Fibroblast of lung (primary cell): ENCODE results near the gene NXNL2. TPM values are rescaled to one million over a fixed set of nuclear protein-coding genes. Genes with fewer than 3 reads are reported as not detected.

Source experiments
- DNase-seq, 2 donors: peaks; one replicate each; pipeline versions ENCODE4 v3.0.0 to v3.0.0-alpha.2; 2010; ENCODE audit warnings: low read depth in 2 of 2
- H2AFZ ChIP-seq: 2 replicates; pipeline ENCODE4 v1.5.1; 2012; ENCODE audit warnings: low read length, control low read depth, inconsistent platforms
- H3K27ac ChIP-seq: 2 replicates; pipeline ENCODE4 v1.5.1; 2011; ENCODE audit warnings: low read length, control low read depth; ENCODE audit not compliant: insufficient read depth
- H3K27me3 ChIP-seq: 2 replicates; pipeline ENCODE4 v1.5.1; 2011; ENCODE audit warnings: mild to moderate bottlenecking, low read length; ENCODE audit not compliant: control insufficient read depth, insufficient read depth
- H3K36me3 ChIP-seq: 2 replicates; pipeline ENCODE4 v1.5.1; 2011; ENCODE audit warnings: low read length; ENCODE audit not compliant: control insufficient read depth, insufficient read depth
- H3K4me1 ChIP-seq: 2 replicates; pipeline ENCODE4 v1.5.1; 2011; ENCODE audit warnings: low read length; ENCODE audit not compliant: control insufficient read depth, insufficient read depth; ENCODE audit errors: extremely low read depth
- H3K4me2 ChIP-seq: 2 replicates; pipeline ENCODE4 v1.5.1; 2011; ENCODE audit warnings: low read length, control low read depth; ENCODE audit not compliant: insufficient read depth; ENCODE audit errors: extremely low read depth
- H3K4me3 ChIP-seq, 4 experiments: fragments of 200-600 bp in 1 of 4; sonication (generic) in 1 of 4; replicated peaks in 1 of 4; 2 replicates each; pipeline ENCODE4 v1.5.1; 2011 to 2016; ENCODE audit warnings: low read length in 4 of 4, low read depth in 3 of 4, mild to moderate bottlenecking in 3 of 4, control low read depth in 2 of 4, inconsistent platforms in 1 of 4, mixed read lengths in 1 of 4; ENCODE audit not compliant: insufficient read depth in 1 of 4; ENCODE audit errors: control extremely low read depth in 1 of 4
- H3K79me2 ChIP-seq: 2 replicates; pipeline ENCODE4 v1.5.1; 2012; ENCODE audit warnings: mild to moderate bottlenecking, low read length, inconsistent platforms; ENCODE audit not compliant: control insufficient read depth, insufficient read depth
- H3K9ac ChIP-seq: 2 replicates; pipeline ENCODE4 v1.5.1; 2011; ENCODE audit warnings: mild to moderate bottlenecking, low read length, control low read depth; ENCODE audit not compliant: insufficient read depth
- H3K9me3 ChIP-seq: 2 replicates; pipeline ENCODE4 v1.5.1; 2012; ENCODE audit warnings: low read depth, low read length; ENCODE audit not compliant: control insufficient read depth, insufficient read depth
- H4K20me1 ChIP-seq: 2 replicates; pipeline ENCODE4 v1.5.1; 2011; ENCODE audit warnings: low read length; ENCODE audit not compliant: control insufficient read depth, insufficient read depth; ENCODE audit errors: extremely low read depth
- CTCF ChIP-seq, 2 donors: IDR thresholded peaks in 1 of 2; conservative IDR thresholded peaks in 1 of 2; 1 replicate in 1 of 2; 2 replicates in 1 of 2; pipeline ENCODE4 v1.5.1; 2011 to 2012; ENCODE audit warnings: low read length in 2 of 2, control low read depth in 1 of 2, inconsistent platforms in 1 of 2, low read depth in 1 of 2, mild to moderate bottlenecking in 1 of 2
- EZH2 ChIP-seq: IDR thresholded peaks from 2 replicates; pipeline ENCODE4 v1.5.1; 2012; ENCODE audit warnings: low read length, control low read depth, mild to moderate bottlenecking; ENCODE audit errors: missing control alignments
- polyA plus RNA-seq, 2 donors: library from polyadenylated mRNA; depleted of rRNA in 1 of 2; stranded (reverse) in 1 of 2; unstranded in 1 of 2; fragments of >200 nt; gene quantifications; 2 replicates each; pipeline ENCODE4 v1.2.1, GENCODE V29; 2011 to 2012; ENCODE audit warnings: missing spikeins in 1 of 2
- total RNA-seq: library from RNA; depleted of rRNA; stranded (reverse); fragments of >200 nt; gene quantifications from 2 replicates; pipeline ENCODE4 v1.2.1, GENCODE V29; 2014

Gene NXNL2
- total and polyA plus RNA-seq, 2 donors (not counting 1 experiment from before 2014, with no cell fraction given), result 0.50 to 1.3 TPM

- TF ChIP-seq CTCF (conservative IDR thresholded peaks at IDR 0.05 in 1 of 2, IDR thresholded peaks at IDR 0.05 in 1 of 2; ENCODE audit: low read depth in 1 of 2, low read length in 2 of 2), result no peak
- no peak for TF ChIP-seq EZH2
- H4K20me1 ChIP-seq, result no peaks in the 10 kb centered on the region
- no peaks in the 10 kb centered on the region for H3K36me3 ChIP-seq
- no peak overlapping the region for H3K9ac ChIP-seq
- DNase-seq, result no peak
- no peaks in the 10 kb centered on the region for H3K27me3 ChIP-seq
- H3K4me2 ChIP-seq, result no peak overlapping the region
- no peaks in the 10 kb centered on the region for H3K79me2 ChIP-seq
- H3K4me1 ChIP-seq, result no peaks in the 10 kb centered on the region
- no peak overlapping the region for H3K27ac ChIP-seq
- no peak overlapping the region for H2AFZ ChIP-seq
- H3K9me3 ChIP-seq, result no peaks in the 10 kb centered on the region
- no peak overlapping the region for H3K4me3 ChIP-seq
These were observed 52.2 kb downstream of the NXNL2 start for GRCh38 chr9:88587182-88587581.

GRCh38 chr9:88587885-88588649 lies 53.1 kb downstream of the NXNL2 start:
- Histone ChIP-seq H3K4me3 (no peak overlapping the region), H3K27me3 (no peaks in the 10 kb centered on the region), H3K4me1 (no peaks in the 10 kb centered on the region), H3K4me2 (no peak overlapping the region), H4K20me1 (no peaks in the 10 kb centered on the region), H2AFZ (no peak overlapping the region), H3K9ac (no peak overlapping the region), H3K36me3 (no peaks in the 10 kb centered on the region), H3K9me3 (no peaks in the 10 kb centered on the region), H3K79me2 (no peaks in the 10 kb centered on the region), H3K27ac (no peak overlapping the region)
- DNase-seq, result no peak
- TF ChIP-seq EZH2 (no peak), CTCF (conservative IDR thresholded peaks at IDR 0.05 in 1 of 2, IDR thresholded peaks at IDR 0.05 in 1 of 2; ENCODE audit: low read depth in 1 of 2, low read length in 2 of 2) (no peak)

- Histone ChIP-seq H3K9ac (no peak overlapping the region), H3K4me1 (no peaks in the 10 kb centered on the region), H3K4me3 (no peak overlapping the region), H3K9me3 (no peaks in the 10 kb centered on the region), H3K79me2 (no peaks in the 10 kb centered on the region), H4K20me1 (no peaks in the 10 kb centered on the region), H3K4me2 (no peak overlapping the region), H3K36me3 (no peaks in the 10 kb centered on the region), H3K27ac (no peak overlapping the region), H3K27me3 (no peaks in the 10 kb centered on the region), H2AFZ (no peak overlapping the region)
- TF ChIP-seq CTCF (conservative IDR thresholded peaks at IDR 0.05 in 1 of 2, IDR thresholded peaks at IDR 0.05 in 1 of 2; ENCODE audit: low read depth in 1 of 2, low read length in 2 of 2), result no peak
- no peak for TF ChIP-seq EZH2
- no peak for DNase-seq
These were observed 54.7 kb downstream of the NXNL2 start for GRCh38 chr9:88589656-88590055.
